ENCODE data around the gene COL4A6. TPM values are rescaled to one million over a fixed set of nuclear protein-coding genes. Genes with fewer than 3 reads are reported as not detected.

Gene COL4A6
- total and polyA plus RNA-seq, 2 donors (not counting 3 experiments of a cell fraction or from before 2014, with no cell fraction given), result 0.49 to 0.62 TPM

- BruUV-seq (replicated peaks), result no TSS peak
- POLR2A ChIA-PET, result no interaction called here
- H3K27me3 ChIP-seq (ENCODE audit: control insufficient read depth in 2 of 2, insufficient read depth in 2 of 2, low read length in 2 of 2), result no peaks in the 10 kb centered on the region
- no peaks in the 10 kb centered on the region for H4K20me1 ChIP-seq (replicated peaks; ENCODE audit: control insufficient read depth, extremely low read depth, insufficient read depth, low read length)
- intact Hi-C loops (cut with micrococcal nuclease) (no loop called here), dilution Hi-C loops (cut with MboI; ENCODE audit: extremely low pct_ligation_motif_present, low sequenced_read_pairs) (no loop called here)
- H3K9me3 ChIP-seq (replicated peaks; ENCODE audit: control insufficient read depth, insufficient read depth, low read length), result no peaks in the 10 kb centered on the region
- no peak overlapping the region for H3K9ac ChIP-seq (replicated peaks; ENCODE audit: extremely low read depth, insufficient read depth, low read length)
- H3K27ac ChIP-seq (ENCODE audit: insufficient read depth, low read depth, low read length), result no peak overlapping the region
- no peaks in the 10 kb centered on the region for H3K4me1 ChIP-seq (ENCODE audit: control insufficient read depth, extremely low read depth, insufficient read depth, low read length)
- H3K4me2 ChIP-seq (ENCODE audit: insufficient read depth, low read length), result no peak overlapping the region
- no peak for TF ChIP-seq EZH2 (IDR thresholded peaks at IDR 0.05; ENCODE audit: borderline replicate concordance, low read depth, low read length, severe bottlenecking)
- TF ChIP-seq MAX (IDR thresholded peaks at IDR 0.05; ENCODE audit: insufficient read depth, insufficient read length), result no peak
- TF ChIP-seq CTCF (IDR thresholded peaks at IDR 0.05; ENCODE audit: extremely low read depth in 1 of 2, insufficient read depth in 1 of 2, low read depth in 1 of 2, low read length in 2 of 2), result no peak
- TF ChIP-seq JUN (IDR thresholded peaks at IDR 0.05; ENCODE audit: borderline replicate concordance, insufficient read depth, insufficient read length, low read depth), result no peak
- no peak for TF ChIP-seq MYC (IDR thresholded peaks at IDR 0.05; ENCODE audit: low read depth, low read length)
- TF ChIP-seq POLR2A (IDR thresholded peaks at IDR 0.05; ENCODE audit: low read depth, low read length), result no peak
- TF ChIP-seq GATA2 (IDR thresholded peaks at IDR 0.05; ENCODE audit: insufficient read depth, insufficient read length, low read depth, low read length), result no peak
- no peak for TF ChIP-seq FOS (IDR thresholded peaks at IDR 0.05; ENCODE audit: borderline replicate concordance, insufficient read depth, low read length)
- TF ChIP-seq POLR2AphosphoS5 (IDR thresholded peaks at IDR 0.05; ENCODE audit: insufficient read depth, low read depth, low read length), result no peak
- CTCF ChIA-PET, result interaction anchor here (1.7 kb wide), 1 partner anchor 21 kb away, joined by 6 read pairs; no protein-coding TSS in a partner anchor
- no peaks in the 10 kb centered on the region for H3K36me3 ChIP-seq (ENCODE audit: control insufficient read depth in 2 of 2, extremely low read depth in 1 of 2, insufficient read depth in 2 of 2, low read length in 2 of 2)
- no peak overlapping the region for H2AFZ ChIP-seq (ENCODE audit: low read depth, low read length)
- H3K79me2 ChIP-seq (ENCODE audit: control insufficient read depth, insufficient read depth, low read length), result no peaks in the 10 kb centered on the region
- DNase-seq (ENCODE audit: low read depth, low spot score), result no peak
- no peaks in the 10 kb centered on the region for H3K9me1 ChIP-seq (replicated peaks; ENCODE audit: control insufficient read depth, extremely low read depth, insufficient read depth, low read length)
- no peak overlapping the region for H3K4me3 ChIP-seq (replicated peaks in 1 of 3; ENCODE audit: insufficient read depth in 1 of 3, low read depth in 1 of 3, low read length in 3 of 3)
- FAIRE-seq, result no peak
Measured at GRCh38 chrX:108245462-108245861, 192.8 kb downstream of the COL4A6 start.

Measured in endothelial cell of umbilical vein (primary cell).